GM18868 (cell line): Measurements from ENCODE around the gene FAM204A.

Experiments used
- ATAC-seq: cut with Tn5 transposase; IDR thresholded peaks from one replicate; pipeline ENCODE4 v1.9.1; 2021; ENCODE audit warnings: mild to moderate bottlenecking, moderate library complexity; ENCODE audit not compliant: unreplicated experiment

Gene FAM204A

DNA sequence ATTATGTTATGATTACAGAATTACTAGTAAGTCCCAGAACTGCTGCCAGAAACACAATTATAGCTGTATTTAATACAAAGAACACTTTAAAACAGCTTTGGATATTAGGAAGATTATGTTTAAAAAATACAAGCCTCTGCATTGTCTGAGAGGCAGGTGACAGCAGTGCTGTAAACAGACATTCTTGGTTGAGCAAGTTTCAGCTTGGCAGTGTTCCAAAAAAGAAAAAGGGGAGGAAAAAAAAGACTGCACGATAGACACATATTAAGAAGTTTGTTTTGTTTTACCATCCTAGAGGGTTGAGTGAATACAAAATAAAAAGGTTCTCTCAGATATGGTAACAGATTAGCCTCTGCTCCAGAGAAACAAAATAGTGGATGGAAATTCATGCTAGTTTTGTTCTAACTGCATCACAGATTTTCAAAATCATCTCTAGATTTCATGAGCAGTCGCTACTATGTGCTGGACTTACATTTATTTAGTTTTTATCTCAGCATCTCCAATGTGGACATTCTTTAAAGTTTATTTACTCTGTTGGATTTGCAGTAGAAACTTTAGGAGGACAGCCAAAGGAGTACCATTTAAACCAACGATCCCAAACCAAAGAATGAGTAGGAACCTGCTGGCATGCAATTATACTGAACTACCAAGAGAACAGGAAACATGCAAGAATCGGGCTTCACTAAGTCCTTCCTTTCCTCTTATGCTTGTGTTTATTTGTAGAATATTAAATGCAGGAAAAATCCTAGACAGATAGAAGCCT lies 9.0 kb downstream of the FAM204A start:
- no peak for ATAC-seq

GRCh38 chr10:118332236-118332635 lies 9.9 kb downstream of the FAM204A start:
- peak; percentile 91 for ATAC-seq

DNA sequence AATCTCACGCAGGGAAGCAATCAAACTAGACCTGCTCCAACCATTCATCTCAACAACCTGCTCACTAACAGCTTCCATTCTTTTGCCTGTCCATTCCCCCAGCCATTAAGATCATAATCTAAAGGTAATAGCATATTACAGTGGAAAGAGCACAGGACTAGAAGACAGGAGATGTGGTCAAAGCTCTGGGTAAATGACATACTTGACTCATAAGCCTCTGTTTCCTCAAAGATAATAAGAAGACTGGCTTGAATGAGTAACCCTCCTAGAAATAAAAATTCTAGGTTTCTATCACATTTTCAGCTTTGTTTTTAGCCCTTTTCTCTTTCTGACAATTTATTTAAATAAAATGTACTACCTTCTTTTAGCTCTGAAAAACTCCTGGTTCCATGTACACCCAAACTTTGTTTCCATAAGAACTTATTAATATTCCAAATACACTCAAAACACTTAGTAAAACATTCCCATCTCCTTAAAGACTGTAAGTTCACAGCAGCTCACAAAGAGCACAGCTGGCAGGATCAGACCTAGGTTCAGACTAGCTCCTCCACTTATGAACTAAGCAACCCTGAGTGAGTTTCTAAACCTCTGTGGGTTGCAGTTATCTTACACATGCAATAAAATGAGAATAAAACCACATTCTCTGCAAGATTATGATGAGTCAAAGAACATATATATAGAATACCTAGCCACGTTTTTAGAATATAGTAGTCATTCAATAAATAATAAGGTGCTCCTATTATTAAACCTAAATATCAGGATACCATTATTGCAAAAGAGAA lies 11.6 kb downstream of the FAM204A start:
- ATAC-seq = no peak

DNA sequence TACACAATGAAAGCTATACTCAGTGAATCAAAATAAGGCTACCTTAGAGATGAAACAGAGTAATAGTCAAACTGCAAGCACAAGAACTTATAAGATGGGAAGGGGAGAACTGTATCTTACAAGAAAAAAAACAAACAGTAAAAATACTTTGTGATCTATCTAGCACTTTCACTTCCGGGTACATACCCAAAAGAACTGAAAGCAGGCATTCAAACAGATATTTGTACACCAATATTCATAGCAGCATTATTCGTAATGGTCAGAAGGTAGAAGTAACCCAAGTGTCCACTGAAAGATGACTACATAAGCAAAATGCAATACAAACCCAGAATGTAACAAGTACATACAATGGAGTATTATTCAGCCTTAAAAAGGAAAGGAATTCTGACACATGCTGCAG lies 18.0 kb downstream of the FAM204A start:
- ATAC-seq = peak; percentile 59

GRCh38 chr10:118321724-118322575 lies 20.2 kb downstream of the FAM204A start:
- ATAC-seq = no peak

DNA sequence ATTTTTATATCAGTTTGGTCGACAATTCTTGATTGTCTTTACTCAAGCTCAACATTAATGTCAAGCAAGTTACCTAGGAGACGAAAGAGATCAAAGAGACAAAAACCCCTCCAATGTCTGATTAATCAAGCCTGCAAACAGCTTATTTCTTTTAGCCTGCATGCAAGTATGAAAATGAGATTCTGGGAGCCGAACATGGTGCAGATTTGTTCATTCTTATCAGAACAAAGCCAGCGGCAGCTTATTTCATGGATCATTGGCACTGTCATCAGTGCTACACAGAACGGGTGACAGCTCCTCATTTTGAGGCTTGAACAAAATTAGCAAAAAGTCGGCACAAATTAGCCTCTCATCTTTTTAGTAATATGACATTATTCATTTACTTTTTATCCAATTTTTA lies 26.5 kb downstream of the FAM204A start:
- ATAC-seq = no peak

DNA sequence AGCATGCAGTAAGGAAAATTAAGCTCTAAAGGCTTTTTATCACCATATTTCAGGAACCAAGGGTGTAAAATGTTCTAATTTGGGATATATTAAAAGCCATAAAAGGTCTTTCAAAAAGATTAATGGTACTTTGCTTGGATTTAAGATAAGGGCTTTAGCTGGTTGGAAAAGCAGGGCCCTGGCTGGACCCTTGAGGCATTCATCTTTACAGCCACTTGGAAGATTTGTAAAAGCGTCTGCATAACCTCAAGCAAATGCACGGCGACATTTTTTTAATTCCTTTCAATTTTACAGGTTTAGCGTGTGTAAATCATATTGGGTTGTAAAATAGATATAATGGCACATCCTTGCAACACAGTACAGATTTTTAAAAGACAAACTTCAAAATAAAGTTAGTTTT lies 27.2 kb downstream of the FAM204A start:
- ATAC-seq = no peak

GRCh38 chr10:118311505-118311904 lies 30.6 kb downstream of the FAM204A start:
- ATAC-seq = no peak

GRCh38 chr10:118310822-118311221 lies 31.3 kb downstream of the FAM204A start:
- ATAC-seq = no peak

GRCh38 chr10:118309911-118310310 lies 32.2 kb downstream of the FAM204A start:
- no peak for ATAC-seq

DNA sequence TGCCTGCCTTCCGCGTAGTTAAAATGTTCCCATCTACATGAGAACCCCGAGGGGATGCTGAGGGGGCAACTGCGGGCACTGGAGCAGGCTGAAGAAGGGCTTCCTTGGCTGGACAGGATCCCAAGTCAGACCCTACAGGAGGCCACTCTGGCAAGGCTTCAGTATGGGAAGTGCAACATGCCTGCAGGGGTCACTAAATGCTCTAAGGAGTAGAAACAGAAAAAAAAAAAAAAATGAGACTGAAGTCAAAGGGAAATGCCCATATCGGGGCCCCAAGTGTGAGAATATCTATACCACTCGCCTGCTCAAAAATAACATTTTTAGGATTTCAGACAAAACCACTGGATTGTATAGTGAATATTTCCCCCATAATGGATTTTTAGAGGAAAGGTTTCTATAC lies 33.5 kb downstream of the FAM204A start:
- ATAC-seq = no peak

GRCh38 chr10:118307859-118308258 lies 34.3 kb downstream of the FAM204A start:
- ATAC-seq = no peak

DNA sequence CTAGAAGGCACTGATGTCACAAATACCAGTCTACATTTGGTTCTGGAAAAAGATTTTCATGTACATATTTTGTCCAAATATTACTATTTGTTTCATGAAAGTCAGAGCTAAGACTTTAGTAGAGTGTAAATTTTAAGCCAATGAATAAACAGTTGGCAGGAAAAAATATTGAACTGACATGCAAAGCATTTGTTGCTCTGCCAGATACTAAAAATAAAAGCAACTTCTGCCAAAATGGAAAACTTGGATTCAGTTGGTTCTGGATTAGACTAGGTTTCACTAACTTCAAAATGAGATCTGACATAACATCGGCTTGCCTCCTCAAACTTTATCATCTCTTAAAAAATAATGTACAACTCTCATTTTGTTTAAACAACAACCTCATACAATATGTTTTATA lies 34.9 kb downstream of the FAM204A start:
- no peak for ATAC-seq

DNA sequence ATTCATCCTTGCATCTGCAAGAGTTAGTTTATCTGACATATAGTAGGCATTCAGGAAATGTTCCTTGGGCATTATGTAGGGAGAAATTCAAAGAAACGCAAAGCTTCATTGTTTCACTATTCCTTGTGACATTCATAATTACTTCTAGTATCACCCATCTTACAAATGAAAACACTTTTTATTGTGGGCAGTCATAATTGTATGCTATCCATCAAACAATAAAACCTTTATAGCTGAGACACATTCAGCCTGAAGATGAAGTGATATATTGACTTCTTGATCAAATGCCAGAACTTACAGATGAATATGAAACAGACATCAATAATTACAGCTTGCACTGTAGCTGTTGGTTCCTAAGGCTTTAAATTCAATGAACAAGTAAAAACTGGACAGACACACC lies 36.4 kb downstream of the FAM204A start:
- ATAC-seq = no peak

DNA sequence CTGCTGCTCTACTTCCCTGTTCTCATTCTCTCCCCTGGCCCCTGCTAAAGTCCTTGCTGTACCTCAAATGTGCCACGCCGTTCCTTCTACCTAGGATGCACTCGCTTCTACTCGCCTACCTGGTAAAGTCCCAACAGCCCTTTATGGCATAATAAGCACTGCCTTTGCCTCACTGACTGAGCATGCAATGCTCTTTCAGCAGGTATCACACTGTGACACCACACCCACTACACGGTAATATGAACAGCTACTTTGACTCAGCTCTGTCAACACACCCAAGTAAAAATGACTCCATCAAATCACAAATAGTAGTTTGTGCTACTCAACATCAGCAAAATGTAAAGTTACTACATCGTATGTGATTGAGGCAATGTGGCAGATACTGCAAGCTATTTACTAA lies 37.6 kb downstream of the FAM204A start:
- ATAC-seq = no peak

DNA sequence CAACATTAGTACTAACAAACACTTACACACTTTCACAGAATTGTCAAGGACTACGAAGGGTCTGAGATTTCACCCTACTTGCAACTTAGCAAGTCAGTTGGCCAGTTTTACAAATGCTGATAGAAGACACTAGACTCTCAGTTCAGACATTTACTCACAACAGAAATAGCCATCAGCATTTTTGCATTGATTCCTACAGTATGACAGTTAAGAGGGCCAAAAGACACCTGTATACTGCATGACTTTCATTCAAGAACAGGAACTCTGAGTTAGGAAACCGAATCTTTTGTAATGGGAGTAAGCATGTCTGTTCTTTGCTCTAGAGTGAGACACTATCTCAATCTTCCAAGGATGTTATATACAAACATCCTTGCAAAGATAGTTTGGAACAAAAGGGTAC lies 40.9 kb downstream of the FAM204A start:
- ATAC-seq = no peak

DNA sequence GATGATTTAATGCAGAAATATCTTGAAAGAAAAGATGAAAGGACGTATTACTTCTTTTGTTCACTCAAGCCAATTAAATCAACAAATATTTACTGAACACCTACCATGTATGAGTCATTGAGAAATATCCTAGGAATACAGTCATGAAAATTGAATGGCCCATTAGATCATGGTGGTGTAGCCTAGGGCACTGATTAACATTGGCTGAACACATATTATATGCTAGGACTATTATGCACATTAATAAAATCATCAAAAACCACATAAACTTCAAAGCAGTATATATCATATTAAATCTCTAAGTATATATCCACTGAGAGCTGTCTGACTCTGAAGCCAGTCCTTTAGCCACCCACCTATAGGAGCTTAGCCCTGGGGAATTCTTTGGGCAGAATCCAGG lies 41.8 kb downstream of the FAM204A start:
- no peak for ATAC-seq

DNA sequence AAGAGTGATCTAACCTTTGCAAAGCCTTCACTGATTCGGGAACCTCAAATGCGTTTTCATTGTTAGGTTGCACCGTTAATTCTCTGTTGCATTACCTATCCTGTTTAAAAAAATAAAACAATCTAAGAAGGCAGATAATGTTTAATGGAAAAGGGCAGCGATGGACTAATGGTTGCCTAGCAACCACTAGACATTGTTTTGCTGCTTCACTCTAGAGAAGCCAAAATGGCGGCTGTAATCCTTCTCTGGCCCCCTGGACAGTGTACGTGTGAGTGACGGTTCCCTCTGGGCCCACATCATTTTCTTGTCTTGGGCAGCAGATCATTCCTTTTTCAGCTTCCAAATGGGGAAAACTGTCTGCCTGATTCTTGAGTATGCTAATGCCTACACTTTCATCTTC lies 43.3 kb downstream of the FAM204A start:
- ATAC-seq = no peak

DNA sequence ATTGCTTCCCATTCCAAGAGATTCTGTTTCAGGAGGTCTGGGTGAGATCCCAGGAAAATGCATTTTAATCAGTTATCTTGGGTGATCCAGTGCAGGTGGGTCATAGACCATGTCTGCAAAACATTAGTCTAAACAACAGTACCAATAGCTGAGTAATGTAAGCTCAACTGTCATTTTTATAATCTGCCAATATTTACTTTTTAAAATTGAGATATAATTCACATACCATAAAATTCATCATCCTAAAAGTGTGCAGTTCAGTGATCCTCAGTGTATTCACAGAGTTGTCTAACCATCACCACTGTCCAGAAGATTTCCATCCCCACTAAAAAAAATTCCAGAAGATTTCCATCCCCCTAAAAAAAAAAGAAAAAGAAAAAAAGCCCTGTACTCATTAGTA lies 51.0 kb downstream of the FAM204A start:
- no peak for ATAC-seq

- no peak for ATAC-seq
Observed at GRCh38 chr10:118290471-118290995, 51.6 kb downstream of the FAM204A start.

DNA sequence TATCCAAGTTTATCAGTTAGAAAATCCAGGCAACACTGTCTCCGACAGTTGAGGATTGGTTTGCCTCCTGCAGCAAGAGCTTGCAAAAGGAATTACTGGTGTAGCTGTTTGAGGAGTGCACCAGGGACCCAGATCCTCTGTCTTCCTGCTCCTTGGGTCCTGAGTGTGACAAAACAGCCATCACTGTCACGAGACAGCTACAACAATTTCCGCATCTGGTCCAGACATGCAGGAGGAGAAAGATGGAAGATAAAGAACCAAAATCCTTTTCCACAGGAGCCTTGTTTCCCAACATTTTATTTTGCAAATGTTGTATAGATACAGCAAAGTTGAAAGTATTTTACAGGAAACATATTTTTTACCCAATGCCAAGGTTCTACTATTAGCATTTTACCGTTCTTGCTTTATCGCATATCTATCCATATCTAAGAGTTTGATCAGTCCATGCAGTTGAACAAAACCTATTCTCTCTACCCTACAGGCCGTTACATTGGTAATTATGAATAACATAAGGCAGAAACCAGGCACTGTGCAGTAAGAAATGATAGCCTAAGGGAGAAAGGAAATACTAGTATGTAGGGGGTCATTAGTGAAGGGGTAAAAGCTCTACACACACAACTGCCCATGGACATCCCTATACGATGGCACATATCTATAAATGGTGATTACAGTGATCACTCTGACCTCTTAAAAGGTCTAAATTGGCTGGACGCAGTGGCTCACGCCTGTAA lies 54.9 kb downstream of the FAM204A start:
- no peak for ATAC-seq
